ENCODE measurements around the gene HYDIN. TPM values are rescaled to one million over a fixed set of nuclear protein-coding genes. Genes with fewer than 3 reads are reported as not detected.

The HYDIN gene
- total and polyA plus RNA-seq, 9 of the 15 experiments (the other 6 are each of a cell fraction or from before 2014, with no cell fraction given) = 0.08 to 0.43 (median 0.14) TPM; not detected in 1

- no peak for TF ChIP-seq ATF3 (IDR thresholded peaks at IDR 0.05)
- no peak for TF ChIP-seq ATF3 (CRISPR knock-in tag; conservative IDR thresholded peaks at IDR 0.05)
- TF ChIP-seq MEIS2 (IDR thresholded peaks at IDR 0.05; ENCODE audit: partially characterized antibody) = no peak
- TF ChIP-seq THRB (CRISPR knock-in tag; conservative IDR thresholded peaks at IDR 0.05) = no peak
- no peak for TF ChIP-seq CUX1 (CRISPR knock-in tag; IDR thresholded peaks at IDR 0.05)
- TF ChIP-seq PREB (CRISPR knock-in tag; IDR thresholded peaks at IDR 0.05) = no peak
- TF ChIP-seq MLLT1 (IDR thresholded peaks at IDR 0.05) = no peak
- TF ChIP-seq NR3C1 (CRISPR knock-in tag; IDR thresholded peaks at IDR 0.05) = no peak
Observed at GRCh38 chr16:71201054-71201453, 29.5 kb downstream of the HYDIN start (continued).
